Stimulated activated CD8-positive, alpha-beta memory T cell treated with anti-CD3 and anti-CD28 coated beads, Interleukin-2, amount 100 ng/mL, for 1 hour (primary cell): ENCODE measurements around the gene ARHGEF7.

Experiments
- DNase-seq, 2 donors: peaks; one replicate each; pipeline ENCODE4 v3.0.0-alpha.2; 2020; ENCODE audit warnings: low read depth in 2 of 2

ARHGEF7 gene

DNA sequence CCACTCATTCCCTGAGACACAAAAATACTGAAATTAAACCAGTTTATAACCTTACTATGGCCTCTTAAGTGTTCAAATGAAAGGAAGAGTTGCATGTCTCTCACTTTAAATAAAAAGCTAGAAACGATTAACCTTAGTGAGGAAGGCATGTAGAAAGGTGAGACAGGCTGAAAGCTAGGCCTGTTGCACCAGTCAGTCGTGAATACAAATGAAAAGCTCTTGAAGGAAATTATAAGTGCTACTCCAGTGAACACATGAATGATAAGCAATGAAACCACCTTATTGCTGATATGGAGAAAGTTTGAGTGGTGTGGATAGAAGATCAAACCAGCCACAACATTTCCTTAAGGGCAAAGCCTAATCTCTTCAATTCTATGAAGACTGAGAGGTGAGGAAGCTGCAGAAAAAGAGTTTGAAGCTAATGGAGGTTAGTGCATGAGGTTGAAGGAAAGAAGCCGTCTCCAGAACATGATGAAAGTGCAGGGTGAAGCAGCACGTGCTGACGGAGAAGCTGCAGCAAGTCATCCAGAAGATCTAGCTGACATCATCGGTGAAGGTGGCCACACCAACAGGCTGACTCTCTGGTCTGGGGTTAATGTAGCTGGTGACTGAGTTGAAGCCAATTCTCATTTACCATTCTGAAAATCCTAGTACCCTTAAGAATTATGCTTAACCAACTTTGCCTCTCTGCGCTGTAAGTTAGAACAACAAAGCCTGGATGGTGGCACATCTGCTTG is 110.9 kb downstream of the ARHGEF7 start:
- DNase-seq, result no peak

DNA sequence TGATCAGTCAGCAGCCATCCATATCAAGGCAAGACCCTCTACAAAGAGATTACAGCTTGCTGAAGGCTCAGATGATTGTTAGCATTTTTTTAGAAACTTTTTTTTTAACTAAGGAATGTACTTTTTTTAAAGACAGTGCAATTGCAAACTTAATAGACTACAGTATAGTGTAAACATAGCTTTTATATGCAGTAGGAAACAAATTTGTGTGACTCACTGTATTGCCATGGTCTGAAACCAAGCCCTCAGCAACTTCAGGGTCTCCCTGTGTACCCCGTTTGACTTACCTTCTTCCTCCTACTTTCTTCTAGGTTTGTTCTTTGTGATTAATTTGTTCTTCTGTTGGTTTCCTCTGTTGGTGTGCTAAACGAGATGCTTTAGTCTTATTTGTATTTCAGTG is 112.3 kb downstream of the ARHGEF7 start:
- no peak for DNase-seq

DNA sequence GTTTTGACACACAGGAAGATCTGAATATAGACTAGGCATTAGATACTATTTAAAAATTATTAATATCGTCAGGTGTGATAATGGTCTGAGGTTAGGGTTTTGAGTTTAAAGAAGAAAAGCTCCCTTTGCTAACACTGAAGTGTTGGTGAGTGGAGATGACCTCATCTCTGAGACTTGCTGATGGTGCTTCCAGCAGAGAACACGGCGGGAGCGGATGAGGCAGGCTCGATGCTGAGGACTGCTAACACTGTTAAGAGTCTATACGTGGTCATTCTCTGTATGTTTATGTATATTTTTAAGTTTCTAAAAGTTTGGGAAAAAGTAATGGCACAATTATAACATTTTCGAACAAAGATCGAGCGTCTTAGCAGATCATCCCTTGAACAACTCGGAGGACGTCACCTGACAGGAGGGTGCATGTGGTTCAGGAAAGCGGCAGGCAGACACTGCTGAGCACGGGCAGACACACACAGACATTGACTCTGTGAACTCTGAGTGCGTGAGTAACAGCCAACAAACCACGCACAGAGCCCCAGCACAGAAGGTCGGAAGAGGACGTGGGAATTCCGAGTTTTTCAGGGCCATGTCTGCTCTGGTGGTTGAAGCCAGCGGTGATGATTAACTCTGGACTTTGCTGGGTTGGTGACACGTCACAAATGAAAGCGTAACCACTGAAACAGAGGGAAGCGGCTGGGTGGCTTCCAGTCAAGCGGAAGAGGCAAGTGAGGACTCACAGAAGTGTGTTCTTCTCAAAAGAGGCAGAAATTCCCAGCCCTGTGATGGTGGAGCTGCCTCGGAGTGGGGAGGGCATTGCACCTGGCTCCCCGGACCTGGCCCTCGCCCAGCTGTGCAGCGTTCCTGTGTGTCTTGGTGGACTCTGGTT is 113.4 kb downstream of the ARHGEF7 start:
- DNase-seq, result no peak

DNA sequence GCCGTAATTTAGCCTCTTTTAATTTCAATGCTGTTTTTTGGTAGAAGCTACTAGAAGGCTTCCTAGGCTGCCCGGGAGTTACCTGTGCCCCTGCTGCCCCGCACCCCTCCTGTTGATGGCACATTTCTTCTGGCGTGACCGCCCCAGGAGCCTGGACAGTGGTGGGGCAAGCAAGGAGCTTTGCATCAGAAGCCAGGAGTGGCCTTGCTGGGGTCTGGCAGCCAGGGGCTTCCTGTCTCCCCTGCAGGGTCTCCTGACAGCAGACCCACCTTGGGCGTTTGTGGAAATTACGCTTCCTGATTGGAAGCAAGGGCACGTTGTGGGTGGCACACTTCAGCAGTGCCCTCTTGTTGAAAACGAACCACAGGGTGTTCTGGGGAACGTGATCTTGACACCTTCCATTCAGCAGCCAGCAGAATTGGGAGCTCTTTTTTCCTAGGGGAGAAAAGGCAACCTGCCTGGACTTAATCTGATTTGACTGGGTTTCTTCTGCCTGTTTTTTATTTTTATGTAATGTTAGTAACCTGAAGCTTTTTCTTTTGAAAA is 115.3 kb downstream of the ARHGEF7 start:
- DNase-seq, result no peak

DNA sequence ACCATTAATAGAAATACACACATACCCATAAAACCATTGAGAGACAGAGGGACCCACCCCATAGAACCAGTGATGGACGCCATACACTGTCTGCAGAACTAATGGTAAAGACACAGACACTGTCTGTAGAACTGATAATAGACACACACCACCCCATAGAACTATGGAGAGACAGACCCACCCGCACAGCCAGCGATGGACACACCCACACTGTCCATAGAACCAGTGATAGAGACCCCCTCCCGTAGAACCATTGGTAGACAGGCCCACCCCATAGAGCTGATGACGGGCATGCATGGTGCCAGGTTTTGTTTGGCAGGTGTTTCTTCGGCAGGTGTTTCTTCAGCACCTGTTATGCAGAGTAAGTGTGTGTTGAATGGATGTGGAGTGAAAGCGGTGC is 117.1 kb downstream of the ARHGEF7 start:
- no peak for DNase-seq

DNA sequence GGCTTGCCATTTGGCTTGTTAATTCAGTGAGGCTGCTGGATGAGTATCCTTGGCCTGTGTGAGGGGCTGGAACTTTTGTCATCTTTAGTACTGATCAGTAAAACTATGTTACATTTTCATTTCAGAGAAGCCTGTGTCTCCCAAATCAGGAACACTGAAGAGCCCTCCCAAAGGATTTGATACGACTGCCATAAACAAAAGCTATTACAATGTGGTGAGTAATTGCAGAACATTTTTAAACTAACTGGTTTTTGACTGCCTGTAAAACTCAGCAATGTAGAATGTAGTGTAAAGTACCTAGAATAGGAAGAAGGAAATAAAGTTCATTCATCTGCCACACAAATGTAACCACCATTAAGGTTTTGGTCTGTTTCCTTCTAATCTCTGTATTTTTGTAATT is 118.0 kb downstream of the ARHGEF7 start:
- no peak for DNase-seq

DNA sequence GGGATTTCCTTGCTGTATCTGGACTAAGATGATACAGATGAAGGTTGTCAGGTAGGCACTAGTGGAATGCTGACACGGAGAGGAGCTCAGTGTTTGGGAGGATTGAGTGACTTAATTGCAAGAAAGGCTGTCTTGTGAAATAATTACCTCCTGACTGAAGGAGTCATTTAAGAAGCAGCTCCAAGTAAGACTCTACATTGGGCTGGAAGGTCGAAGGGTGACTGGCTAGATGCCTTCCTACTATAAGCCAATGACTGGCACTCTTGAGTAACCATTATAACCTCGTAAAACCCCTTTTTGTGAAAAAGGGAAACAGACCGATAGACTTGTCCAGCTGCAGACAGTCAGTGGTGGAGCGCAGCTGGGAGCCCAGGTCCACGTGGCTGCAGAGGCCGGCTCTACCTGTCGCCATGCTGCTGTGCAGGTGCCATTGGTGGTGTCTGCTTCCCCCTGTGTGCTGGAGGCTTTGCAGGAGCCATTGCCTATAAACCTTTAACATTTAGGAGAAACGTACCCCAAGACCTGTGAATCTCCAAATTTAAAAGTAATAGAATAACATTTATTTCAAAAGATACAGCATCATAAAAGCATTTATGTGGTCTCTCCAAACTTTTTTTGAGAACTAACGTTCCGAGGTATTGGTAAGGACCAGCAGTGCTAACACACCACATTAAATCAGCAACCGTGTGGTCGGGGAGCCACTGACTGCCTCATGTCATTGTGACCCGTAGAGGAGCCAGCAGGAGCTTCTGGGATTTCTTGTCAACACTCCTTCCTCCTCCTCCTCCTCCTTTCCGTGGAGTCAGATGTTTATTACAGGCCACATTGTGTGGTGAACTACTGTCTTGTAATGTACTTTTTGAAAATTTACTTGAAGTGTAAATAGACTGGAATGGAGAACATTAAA is 124.9 kb downstream of the ARHGEF7 start:
- DNase-seq, result no peak

DNA sequence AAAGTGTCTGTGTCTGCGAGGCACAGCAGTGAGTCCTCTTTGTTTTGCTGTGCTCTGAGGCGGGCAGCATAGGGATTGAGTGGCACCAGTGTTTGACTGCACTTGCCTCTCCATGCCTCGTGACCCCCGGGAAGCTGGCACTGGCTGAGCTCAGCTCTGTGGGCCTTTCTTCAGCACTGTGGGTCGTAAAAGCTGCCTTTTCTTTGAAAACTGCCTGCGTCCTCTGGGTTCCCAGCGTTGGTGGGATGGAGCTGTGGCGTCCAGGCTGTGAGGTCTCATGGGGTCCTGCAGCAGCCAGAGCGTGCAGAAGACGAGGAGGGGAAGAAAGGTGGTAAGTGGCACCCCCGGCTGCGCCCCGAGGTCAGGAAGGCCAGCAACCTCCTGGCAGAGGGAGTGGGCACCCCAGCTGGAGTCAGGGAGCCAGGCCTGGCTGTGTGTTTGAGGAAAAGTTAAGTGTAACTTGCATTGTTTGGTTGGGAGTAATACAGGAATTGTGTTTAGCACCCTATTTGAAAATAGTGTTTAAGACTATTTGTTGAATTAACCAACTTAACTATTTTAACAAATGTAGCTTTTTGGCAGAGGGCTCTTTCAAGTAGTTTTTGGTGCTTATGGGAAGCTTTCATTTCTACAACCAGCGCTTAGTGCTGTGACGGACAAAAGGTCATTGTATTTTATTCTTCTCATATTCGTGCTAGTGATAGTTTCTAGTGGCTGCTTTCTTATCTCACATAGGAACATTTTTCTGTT is 126.1 kb downstream of the ARHGEF7 start:
- DNase-seq, result no peak

DNA sequence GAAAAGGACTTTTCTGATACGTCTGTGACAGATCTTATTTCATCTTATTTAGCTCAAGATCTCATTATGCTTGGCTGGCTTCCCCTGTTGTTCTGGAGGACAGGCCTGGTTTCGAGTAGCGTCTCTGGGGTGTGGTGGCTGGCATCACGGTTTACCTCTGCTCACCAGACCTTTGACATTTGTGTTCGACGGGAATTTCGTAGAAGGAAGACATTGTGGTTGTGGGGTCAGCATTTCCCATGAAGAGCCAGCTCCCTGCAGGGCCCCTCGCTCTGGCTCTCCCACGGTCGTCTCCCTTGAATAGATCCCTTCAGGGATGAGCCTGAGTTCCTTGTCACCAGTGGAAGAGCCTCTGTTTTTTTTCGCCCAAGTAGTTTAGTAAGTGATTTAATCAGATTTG is 126.8 kb downstream of the ARHGEF7 start:
- no peak for DNase-seq

DNA sequence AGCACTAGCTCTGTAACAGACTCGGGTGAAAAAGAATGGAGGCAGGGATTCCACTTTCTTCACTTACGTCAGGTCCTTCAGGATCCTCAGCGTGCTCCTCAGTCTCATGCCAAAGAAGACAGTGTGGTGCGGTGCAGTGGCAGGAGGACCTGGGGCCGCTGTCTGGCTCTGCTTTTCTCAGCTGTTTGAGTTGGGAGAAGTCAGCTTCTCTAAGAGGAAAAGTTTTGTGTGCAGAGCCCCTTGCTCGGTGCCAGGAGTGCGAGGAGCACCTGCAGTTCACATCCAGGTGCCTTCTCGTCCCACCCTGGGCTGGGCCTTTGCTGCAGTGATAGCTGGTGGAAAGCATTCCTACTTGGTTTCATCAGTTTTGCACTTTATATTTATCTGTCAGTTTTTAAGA is 127.5 kb downstream of the ARHGEF7 start:
- no peak for DNase-seq

DNA sequence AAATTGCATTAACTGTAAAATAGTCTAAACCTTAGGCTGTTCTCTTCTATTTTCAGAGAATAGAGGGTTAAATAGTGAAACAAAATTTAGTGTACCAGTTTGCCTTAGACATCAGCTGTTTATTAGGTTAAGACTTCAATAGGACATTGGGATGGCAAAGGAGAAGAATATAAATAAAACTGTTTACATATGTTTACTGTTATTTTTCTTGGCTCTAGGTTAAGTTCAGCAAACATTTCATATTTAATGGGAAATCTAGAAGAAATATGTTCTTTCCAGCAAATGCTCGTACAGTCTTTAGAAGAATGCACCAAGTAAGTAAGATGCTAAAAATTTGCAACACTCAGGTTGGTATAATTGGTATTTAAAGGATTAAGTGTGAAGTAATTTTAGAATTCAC is 128.9 kb downstream of the ARHGEF7 start:
- DNase-seq, result no peak

DNA sequence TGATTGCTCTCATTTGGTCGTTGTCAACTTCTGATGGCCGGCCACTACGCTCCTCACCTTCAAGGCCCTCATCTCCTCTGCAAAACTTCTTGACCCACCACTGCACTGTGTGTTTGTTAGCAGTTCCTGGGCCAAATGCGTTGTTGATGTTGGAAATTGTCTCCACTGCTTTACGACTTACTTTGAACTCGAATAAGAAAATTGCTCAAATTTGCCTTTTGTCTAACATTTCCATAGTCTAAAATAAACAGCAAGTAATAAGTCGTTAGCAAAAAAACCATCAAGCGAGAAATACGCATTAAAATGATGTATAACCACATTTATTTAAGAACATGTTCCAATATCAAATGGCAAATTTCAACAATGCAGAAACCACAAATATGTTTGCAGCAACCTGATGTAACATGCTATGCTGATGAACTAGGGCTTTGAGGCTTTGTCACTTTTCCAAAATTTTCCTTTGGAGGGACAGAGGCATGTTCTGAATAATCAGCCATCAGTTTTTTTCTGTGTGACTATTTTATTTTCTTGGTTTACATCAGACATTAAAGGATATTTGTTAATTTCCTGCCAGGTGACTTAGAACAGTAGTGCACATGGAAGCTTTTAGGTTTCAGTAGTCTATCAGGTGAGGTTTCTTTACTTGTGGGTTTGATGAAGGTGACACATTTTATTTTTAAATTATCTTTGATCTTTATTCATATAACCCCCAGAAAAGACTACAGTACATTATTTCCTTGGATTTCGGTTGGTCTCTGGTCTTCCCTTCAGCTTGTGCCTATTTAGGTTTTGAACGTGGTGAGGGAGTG is 130.7 kb downstream of the ARHGEF7 start:
- no peak for DNase-seq

DNA sequence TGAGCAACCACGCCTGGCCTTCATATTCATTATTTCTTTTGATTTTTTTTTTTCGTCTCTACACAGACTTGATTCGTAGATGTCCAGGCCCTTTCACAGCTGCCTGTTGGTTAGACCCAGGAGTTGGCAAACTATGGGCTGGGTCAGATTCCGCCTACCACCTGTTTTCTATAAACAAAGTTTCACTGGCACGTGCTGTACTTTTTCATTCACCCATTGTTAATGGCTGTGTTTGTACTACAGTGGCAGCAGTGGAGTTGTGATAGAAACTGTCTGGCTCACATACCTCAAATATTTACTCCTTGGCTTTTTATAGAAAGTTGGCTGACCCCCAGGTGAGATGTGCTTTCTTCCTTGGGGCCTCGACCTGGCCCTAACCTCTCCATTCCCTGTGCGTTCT is 132.4 kb downstream of the ARHGEF7 start:
- no peak for DNase-seq

DNA sequence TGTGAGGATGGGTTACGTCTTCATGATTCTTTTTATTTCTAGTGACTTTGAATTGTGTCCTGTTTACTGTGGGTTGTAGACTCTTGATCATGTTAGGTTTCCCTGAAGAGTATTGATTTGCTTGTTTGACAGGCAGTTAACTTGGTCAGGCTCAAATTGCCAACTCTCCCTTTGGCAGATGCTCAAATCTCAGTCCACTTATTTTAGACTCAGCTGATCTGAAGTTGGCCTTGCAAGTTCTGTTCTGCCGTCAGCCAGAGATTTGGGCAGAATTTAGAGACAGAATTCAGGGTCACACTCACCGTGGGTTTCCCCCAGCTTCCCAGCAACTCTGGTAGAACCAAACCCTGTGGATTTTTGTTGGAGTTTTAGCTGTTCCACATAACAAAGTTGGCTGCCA is 133.7 kb downstream of the ARHGEF7 start:
- DNase-seq, result no peak

DNA sequence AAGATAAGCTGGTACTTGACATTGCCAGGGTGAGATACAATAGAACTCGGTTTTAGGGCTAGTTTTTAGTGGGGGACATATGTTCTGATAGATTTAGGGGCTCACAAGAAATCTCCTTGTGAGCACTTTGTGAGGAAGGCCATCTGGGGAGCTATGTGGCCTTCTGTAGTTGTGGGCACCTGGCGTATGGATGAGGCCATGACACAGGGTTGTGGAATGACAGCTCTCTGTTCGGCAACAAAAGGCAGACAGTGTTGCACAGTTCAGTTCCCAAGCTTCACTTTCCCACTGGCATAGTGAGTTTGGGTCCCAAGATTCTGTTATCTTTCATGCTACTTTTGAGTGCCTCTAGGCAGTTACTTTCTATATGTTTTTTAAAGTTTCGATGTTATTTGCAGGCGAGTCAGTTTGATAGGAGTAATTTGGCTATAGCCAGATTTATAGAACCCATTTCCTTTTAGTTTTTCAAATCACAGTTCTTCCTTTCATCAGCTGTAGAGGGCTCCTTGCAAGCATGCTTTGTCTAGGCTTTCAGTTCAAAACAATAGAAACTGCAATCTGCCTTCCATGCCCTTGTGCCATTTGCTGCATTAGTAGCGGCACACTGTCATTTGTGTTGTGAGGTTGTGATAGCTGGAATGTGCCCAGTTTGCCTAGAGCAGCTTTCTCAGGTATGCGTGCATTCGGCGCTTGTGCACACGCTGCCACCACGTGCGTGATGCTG is 134.7 kb downstream of the ARHGEF7 start:
- no peak for DNase-seq

DNA sequence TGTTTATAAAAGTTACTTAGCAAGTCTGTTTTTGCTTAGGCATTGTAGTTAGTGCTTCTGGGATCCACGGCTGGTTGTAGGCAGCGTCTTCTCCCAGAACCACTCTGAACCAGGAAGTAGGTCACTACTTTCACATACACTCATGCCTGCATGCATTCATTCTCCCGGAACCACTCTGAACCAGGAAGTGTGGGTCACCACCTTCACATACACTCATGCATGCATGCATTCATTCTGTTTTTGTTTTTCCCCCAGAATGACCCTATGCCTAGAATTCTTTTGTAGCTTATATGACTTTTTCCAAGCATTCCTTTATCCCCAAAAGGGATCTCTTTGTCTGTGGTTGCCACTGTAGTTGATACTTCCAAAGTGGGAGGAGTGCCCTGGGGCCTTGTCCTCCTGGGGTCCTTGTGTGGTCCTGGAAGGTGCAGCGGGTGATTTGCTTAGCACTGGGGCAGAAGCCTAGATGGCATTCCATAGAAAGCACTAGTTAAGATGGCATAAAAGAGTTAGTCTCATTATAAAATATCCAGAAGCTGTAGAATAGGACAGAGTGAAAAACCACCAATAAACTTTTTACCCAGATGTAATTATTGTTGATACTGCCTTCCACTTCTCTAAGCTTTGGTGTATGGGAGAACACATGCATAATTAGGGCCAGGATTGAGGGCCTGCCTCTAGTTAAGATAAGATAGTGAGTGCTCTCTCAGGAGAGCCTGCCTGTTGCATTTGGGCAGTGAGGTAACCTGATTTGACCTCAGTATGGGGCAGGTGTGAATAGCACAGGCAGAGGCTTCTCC is 136.7 kb downstream of the ARHGEF7 start:
- DNase-seq, result no peak

DNA sequence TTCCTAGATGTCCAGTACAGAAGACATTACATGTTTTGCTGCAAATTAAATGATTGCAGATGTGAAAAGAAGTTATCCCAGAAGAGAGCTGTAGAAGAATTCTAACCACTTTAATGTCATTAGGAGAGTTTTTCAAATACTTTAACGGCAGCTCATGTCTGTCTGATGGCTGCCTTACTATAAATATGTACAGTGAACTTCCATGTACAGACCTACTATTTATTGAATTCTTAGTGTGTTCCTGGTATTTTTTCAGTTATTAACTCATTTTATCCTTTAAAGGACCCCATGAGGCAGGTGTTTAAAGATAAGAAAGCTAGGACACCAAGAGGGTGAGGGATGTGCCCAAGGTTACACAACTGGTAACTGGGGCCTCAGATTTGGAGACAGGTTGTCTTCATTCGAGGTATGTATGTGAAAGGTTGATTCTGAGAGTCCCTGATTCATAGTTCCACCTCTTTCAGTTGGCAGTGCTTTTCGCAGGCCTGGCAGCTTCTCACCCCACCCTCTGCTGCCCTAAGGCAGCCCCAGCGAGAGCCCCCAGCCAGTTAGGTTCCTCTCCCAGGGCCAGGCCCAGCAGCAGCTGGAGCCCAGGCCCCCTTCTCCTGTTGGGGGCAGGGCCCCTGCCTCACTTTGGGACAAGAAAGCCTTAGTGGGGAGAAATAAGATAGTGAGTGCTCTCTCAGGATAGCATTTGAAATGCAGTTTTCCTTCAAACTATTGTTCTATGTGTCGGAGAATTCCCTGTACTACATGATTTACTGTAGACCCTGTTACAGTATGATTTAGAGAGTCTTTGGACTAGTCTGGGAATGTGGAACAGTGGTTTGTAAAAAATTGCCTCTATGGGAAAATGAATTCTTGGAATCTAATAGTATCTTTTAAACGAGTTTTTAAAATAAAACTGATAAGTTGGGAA is 137.6 kb downstream of the ARHGEF7 start:
- no peak for DNase-seq
